Natural killer cell treated with Interleukin-12 subunit alpha and Interleukin-12 subunit beta and Interleukin-15 and Interleukin-18, amount 100 ng/mL, for 72 hours (primary cell): ENCODE measurements around the gene DPEP2NB. TPM values are rescaled to one million over a fixed set of nuclear protein-coding genes. Genes with fewer than 3 reads are reported as not detected.
"Not testable (repeated sequence)": the region's sequence is repeated elsewhere in the genome, so short reads cannot be mapped to it uniquely, and the experiment has no call there.

Experiments
- ATAC-seq, 2 donors: fragments of 150-1000 bp; cut with Tn5 transposase in 1 of 2; sonication (Bioruptor Pico), chemical (Tn5 transposase) in 1 of 2; 2 replicates each; pipeline ENCODE4 v1.10.0; 2021
- DNase-seq: peaks from one replicate; pipeline ENCODE4 v3.0.0; 2022; ENCODE audit warnings: low spot score
- H3K27ac Mint-ChIP-seq, 2 donors: 1 replicate in 1 of 2; 2 replicates in 1 of 2; pipeline ENCODE4 v1.8.0; 2022; ENCODE audit warnings: mixed read lengths in 2 of 2, mild to moderate bottlenecking in 1 of 2, moderate library complexity in 1 of 2
- H3K27me3 Mint-ChIP-seq, 2 donors: 1 replicate in 1 of 2; 2 replicates in 1 of 2; pipeline ENCODE4 v1.8.0; 2022; ENCODE audit warnings: mixed read lengths in 2 of 2
- H3K36me3 Mint-ChIP-seq: one replicate; pipeline ENCODE4 v1.8.0; 2022; ENCODE audit warnings: mixed read lengths
- H3K4me1 Mint-ChIP-seq, 2 donors: 1 replicate in 1 of 2; 2 replicates in 1 of 2; pipeline ENCODE4 v1.8.0; 2022; ENCODE audit warnings: low read depth in 2 of 2, mixed read lengths in 2 of 2, mild to moderate bottlenecking in 1 of 2
- H3K4me3 Mint-ChIP-seq: one replicate; pipeline ENCODE4 v1.8.0; 2022; ENCODE audit warnings: mixed read lengths
- H3K9me3 Mint-ChIP-seq: 2 replicates; pipeline ENCODE4 v1.8.0; 2022; ENCODE audit warnings: mixed read lengths
- total RNA-seq, 2 donors: library from RNA; stranded (reverse); gene quantifications; one replicate each; pipeline ENCODE4 v1.2.3, GENCODE V29; 2022

DPEP2NB gene
- total RNA-seq, 2 donors from 2014 or later, result not detected

DNA sequence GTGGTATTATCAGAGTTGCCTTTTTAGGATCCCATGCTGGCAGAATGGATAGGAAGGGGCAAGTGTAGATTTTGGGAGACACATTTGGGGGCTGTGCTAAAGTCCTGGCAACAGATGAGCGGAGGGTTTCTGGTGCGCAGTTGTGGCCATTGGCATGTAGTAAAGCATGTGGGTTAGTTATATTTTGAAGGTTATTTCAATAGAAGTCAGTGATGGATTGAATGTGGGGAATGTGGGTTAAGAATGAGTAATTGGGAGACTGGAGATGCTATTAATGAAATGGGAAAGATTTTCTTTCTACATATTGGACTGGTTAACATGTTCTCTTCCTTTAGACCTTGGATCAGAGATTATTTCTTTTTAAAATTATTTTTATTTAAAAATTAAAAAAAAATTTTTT, 17.4 kb upstream of the DPEP2NB start:
- Mint-ChIP-seq H3K4me3 (no peak overlapping the region), H3K36me3 (no peaks in the 10 kb centered on the region), H3K27me3 (no peaks in the 10 kb centered on the region), H3K4me1 (peaks cover 22 to 33% of the 10 kb centered on the region in 2 donors), H3K9me3 (no peaks in the 10 kb centered on the region), H3K27ac (peak overlapping the region in 1 of 2 donors; percentile 72)
- ATAC-seq (no peak), DNase-seq (no peak)

DNA sequence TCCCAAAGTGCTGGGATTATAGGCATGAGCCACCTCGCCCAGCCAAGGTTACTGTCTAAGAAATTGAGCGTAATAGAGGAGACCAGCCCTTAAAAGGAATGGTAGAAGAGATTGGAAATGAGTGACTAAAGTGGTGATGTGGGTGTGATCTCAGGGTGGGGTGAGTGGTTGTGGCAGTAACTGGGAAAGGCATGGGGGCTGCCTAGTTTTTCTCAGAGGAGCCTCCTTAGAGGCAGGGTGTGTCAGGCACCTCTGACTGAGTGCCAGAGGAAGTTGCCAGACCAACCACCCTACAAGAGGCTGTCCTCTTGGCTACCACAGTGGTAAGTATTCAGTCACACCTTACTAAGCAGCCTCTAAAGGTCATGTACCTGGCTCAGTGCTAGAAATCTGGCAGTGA, 16.2 kb upstream of the DPEP2NB start:
- Mint-ChIP-seq H3K27me3 (no peaks in the 10 kb centered on the region), H3K27ac (peak overlapping the region; percentile 63 to 72), H3K4me1 (peaks cover 26 to 28% of the 10 kb centered on the region in 2 donors), H3K36me3 (peaks cover 7% of the 10 kb centered on the region), H3K9me3 (no peaks in the 10 kb centered on the region), H3K4me3 (peak overlapping the region; percentile 20)
- ATAC-seq (peak; percentile 92), DNase-seq (peak; percentile 69)

DNA sequence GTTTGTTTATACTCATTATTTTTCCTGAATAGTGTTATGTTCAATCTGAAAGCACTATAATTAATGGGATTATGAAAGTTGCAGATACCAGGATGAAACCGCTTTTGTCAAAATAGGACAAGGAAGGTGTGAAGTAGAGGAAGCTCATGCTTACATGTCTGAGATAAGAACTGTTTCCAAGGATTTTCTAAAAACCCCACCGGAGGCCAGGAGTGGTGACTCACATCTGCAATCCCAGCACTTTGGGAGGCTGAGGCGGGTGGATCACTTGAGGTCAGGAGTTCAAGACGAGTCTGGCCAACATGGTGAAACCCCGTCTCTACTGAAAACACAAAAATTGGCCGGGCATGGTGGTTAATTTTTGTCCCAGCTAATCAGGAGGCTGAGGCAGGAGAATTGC, 14.4 kb upstream of the DPEP2NB start:
- H3K36me3 Mint-ChIP-seq, H3K4me3 Mint-ChIP-seq, ATAC-seq, H3K27ac Mint-ChIP-seq, H3K9me3 Mint-ChIP-seq, H3K27me3 Mint-ChIP-seq, DNase-seq: not testable (repeated sequence)
- H3K4me1 Mint-ChIP-seq, result peaks cover 20 to 23% of the 10 kb centered on the region in 2 donors

DNA sequence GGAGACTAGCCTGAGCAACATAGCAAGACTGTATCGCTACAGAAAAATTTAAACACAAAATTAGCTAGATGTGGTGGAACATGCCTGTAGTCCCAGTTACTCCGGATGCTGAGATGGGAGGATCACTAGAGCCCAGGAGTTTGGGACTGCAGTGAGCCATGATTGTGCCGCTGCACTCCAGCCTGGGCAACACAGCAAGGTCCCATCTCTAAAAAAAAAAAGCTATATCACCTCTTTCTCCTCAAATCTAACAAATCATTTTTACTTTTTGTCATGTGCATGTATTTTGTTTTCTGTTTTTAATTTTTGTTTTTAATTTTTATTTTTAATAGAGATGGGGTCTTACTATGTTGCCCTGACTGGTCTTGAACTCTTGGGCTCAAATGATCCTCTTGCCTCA, 13.3 kb upstream of the DPEP2NB start:
- Mint-ChIP-seq H3K4me1 (peaks cover 20 to 23% of the 10 kb centered on the region in 2 donors), H3K9me3 (no peaks in the 10 kb centered on the region), H3K4me3 (no peak overlapping the region), H3K36me3 (peaks cover 7% of the 10 kb centered on the region), H3K27ac (no peak overlapping the region), H3K27me3 (no peaks in the 10 kb centered on the region)
- no peak for ATAC-seq
- no peak for DNase-seq

DNA sequence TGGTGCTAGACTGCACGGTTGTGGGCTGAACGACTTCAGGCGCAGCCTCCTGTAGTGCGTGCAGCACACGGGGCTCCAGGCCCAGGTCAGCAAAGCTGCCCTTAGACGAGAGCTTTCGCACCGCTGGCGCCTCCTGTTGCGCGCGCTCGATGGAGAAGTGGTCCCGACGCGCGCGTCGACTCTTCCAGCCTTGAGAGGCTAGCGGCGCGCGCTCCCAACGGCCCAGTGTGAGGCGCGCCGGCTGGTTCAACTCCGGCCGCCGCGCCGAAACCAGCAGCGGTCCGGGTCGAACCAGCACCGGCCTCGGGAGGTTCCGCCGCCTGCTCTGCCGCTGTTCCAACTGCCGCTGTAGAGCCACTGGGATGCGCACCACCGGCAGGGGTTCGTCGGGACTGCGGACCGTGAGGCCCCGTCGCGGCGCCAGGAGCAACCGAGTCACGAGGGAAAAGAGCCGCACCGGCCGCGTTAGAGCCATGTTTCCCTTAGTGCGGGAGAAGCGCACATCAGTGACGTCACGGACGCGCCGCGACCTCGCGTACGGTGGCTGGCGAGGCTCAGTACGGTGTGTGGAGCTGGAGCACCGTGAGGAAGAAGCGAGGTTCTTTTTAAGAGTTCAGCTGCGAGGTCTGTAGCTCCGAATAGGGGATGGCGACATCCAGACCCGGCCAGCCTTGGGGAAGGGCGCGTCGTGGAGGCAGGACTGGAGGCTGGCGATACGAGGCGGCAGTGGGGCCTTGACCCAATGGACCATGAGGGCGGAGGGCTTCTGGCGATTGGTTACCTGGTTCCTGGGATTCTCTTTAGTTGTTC, 7.2 kb upstream of the DPEP2NB start, which contains the start of the genes DDX28 and DUS2:
TSS of gene DDX28 (minus strand) at position 505 of the 810 bp plus-strand sequence. CDS start at position 475, 30 bp downstream.
TSS of gene DUS2 (plus strand) at position 557 of the 810 bp plus-strand sequence. CDS start 14,740 bp downstream, outside the sequence.
- ATAC-seq (peak; percentile 96), DNase-seq (peak; percentile 93)
- H3K27ac Mint-ChIP-seq, result peak within 1 kb of the TSS; percentile 88 to 100
- no peaks in the 10 kb centered on the region for H3K9me3 Mint-ChIP-seq
- no peaks in the 10 kb centered on the region for H3K27me3 Mint-ChIP-seq
- peak within 1 kb of the TSS; percentile 96 for H3K4me3 Mint-ChIP-seq
- H3K36me3 Mint-ChIP-seq, result peaks cover 5% of the 10 kb centered on the region
- peaks cover 21 to 25% of the 10 kb centered on the region in 2 donors for H3K4me1 Mint-ChIP-seq

DNA sequence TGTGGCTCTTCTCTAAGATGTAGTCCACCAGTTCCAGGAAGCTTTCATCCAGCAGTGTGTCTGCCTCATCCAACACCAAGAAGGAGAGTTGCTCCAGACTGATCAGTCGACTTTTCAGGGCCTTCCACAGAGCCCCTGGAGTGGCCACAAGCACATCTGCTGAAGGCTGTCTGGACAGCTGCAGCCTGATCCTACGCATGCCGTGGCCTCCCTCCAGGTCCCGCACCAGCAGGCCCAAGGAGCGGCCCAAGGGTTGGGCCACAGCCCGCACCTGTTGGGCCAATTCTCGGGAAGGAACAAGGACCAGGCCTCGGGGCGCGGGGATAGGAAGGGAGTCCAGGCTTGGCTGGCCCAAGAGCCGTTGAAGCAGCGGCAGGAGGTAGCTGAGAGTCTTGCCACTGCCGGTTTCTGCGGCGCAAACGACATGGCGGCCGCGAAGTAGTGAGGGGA, 6.6 kb upstream of the DPEP2NB start:
- ATAC-seq (peak in 1 of 2 donors; percentile 3), DNase-seq (no peak)
- no peaks in the 10 kb centered on the region for H3K9me3 Mint-ChIP-seq
- peak overlapping the region; percentile 96 for H3K4me3 Mint-ChIP-seq
- H3K4me1 Mint-ChIP-seq, result peaks cover 21% of the 10 kb centered on the region in 2 donors
- H3K27me3 Mint-ChIP-seq, result no peaks in the 10 kb centered on the region
- peak overlapping the region; percentile 88 to 100 for H3K27ac Mint-ChIP-seq
- H3K36me3 Mint-ChIP-seq, result no peaks in the 10 kb centered on the region

DNA sequence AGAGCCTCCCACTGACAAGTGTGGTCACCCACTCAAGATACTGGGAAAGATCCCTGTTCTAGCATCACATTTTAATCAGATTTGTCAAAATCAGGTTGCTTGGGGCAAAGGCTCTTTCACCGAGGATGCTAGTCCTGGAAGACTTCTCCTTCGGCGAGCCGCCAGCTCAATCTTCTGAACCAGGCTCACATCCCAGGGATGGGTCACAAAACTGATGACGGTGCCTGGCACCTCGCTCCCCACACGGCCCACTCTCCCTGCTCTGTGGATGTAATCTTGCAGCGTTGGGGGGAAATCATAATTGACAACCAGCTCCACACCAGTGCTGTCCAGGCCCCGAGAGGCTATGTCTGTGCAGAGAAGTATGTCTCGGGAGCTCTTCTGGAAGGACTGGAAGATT, 5.8 kb upstream of the DPEP2NB start:
- peak overlapping the region; percentile 88 to 100 for H3K27ac Mint-ChIP-seq
- H3K4me3 Mint-ChIP-seq, result peak overlapping the region; percentile 96

DNA sequence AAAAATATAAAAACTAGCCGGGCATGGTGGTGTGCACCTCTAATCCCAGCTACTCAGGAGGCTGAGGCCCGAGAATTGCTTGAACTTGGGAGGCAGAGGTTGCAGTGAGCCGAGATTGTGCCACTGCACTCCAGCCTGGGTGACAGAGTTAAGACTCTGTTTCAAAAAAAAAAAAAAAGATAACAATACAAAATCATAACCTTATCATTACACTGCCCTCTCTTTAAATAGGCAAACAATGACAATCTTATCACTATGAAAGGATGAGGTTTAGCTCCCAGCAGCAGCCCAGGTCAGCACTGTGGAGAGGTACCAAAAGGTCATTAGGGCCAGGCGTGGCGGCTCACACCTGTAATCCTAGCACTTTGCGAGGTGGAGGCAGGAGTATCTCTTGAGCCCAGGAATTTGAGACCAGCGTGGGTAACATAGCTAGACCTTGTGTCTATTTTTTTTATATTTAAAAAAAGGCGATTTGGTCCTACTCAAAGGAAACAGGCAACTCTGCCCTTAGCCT, 3.5 kb upstream of the DPEP2NB start:
- H3K36me3 Mint-ChIP-seq, result no peaks in the 10 kb centered on the region
- DNase-seq (no peak), ATAC-seq (no peak)
- peaks cover 21 to 23% of the 10 kb centered on the region in 2 donors for H3K4me1 Mint-ChIP-seq
- no peak overlapping the region for H3K27ac Mint-ChIP-seq
- H3K27me3 Mint-ChIP-seq, result no peaks in the 10 kb centered on the region
- H3K9me3 Mint-ChIP-seq, result no peaks in the 10 kb centered on the region
- no peak overlapping the region for H3K4me3 Mint-ChIP-seq

More for the DNA sequence above, 5.8 kb upstream of the DPEP2NB start:
- no peak for ATAC-seq
- Mint-ChIP-seq H3K4me1 (peaks cover 21% of the 10 kb centered on the region in 2 donors), H3K27me3 (no peaks in the 10 kb centered on the region), H3K9me3 (no peaks in the 10 kb centered on the region), H3K36me3 (no peaks in the 10 kb centered on the region)
- DNase-seq, result no peak

DNA sequence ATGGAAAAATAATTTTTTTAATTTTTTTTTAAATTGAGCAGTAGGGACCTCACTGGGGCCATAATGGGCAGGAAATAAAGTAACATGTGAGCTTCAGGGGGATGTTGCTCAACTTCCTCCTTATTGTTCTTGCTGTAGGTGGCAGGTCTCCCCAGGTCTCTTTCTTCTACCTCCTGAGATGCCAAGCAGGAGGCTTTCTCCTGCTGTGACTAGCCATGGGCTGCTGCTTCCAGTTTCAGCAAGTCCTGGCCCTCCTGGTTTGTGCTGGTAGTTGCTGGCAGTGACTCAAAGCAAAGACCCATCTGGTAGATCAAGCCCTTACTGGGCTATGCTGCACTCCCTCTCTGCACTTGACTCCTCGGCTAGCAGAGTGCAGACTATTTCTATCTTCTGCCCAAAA, 2.3 kb downstream of the DPEP2NB start:
- peaks cover 11 to 27% of the 10 kb centered on the region in 2 donors for H3K4me1 Mint-ChIP-seq
- DNase-seq (no peak), ATAC-seq (peak in 1 of 2 donors; percentile 74)
- no peaks in the 10 kb centered on the region for H3K9me3 Mint-ChIP-seq
- no peaks in the 10 kb centered on the region for H3K36me3 Mint-ChIP-seq
- peak overlapping the region; percentile 27 for H3K4me3 Mint-ChIP-seq
- peak overlapping the region; percentile 61 to 88 for H3K27ac Mint-ChIP-seq
- H3K27me3 Mint-ChIP-seq, result no peaks in the 10 kb centered on the region

DNA sequence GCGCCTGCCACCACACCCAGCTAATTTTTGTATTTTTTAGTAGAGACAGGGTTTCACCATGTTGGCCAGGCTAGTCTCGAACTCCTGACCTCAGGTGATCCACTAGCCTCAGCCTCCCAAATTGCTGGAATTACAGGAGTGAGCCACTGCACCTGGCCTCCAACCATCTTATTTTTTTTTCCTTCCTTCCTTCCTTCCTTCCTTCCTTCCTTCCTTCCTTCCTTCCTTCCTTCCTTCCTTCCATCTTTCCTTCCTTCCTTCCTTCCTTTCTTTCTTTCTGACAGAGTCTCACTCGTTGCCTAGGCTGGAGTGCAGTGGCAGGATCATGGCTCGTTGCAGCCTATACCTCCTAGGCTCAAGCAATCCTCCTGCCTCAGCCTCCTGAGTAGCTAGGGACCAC, 5.8 kb downstream of the DPEP2NB start:
- H3K4me3 Mint-ChIP-seq, result not testable (repeated sequence)
- peaks cover 29 to 40% of the 10 kb centered on the region in 2 donors for H3K4me1 Mint-ChIP-seq

DNA sequence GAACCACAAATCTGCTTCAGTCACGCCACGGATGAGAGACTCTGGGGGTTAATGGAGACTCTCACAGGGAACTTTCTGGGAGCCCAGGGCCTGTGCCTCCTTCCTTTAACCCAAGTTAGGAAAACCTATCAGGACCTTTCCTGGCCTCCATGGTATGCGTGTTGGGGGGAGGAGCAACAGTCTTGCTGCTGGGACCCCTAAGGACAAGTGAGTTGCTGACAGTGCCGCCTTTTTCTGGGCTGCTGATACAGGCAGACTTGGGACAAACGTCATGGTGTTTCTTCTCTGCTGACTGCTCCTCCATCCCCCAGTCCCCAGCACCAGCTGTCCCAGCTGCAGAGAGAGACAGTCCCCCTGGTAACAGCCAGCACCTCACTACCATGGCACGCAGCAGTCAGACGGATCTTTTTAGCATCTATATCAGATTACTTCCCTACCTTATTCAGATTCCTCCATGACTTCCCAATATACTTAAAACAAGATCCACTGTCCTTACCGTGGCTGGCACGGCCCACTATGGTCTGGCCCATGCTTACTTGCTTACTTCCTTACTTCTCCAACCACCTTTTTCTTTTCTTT, 6.5 kb downstream of the DPEP2NB start:
- H3K4me1 Mint-ChIP-seq, result peaks cover 29 to 42% of the 10 kb centered on the region in 2 donors
- H3K27me3 Mint-ChIP-seq, result no peaks in the 10 kb centered on the region
- no peaks in the 10 kb centered on the region for H3K36me3 Mint-ChIP-seq
- no peaks in the 10 kb centered on the region for H3K9me3 Mint-ChIP-seq
- ATAC-seq (no peak), DNase-seq (no peak)
- peak overlapping the region; percentile 30 to 34 for H3K27ac Mint-ChIP-seq
- H3K4me3 Mint-ChIP-seq, result no peak overlapping the region

More for the DNA sequence above, 5.8 kb downstream of the DPEP2NB start:
- not testable (repeated sequence) for H3K36me3 Mint-ChIP-seq, H3K9me3 Mint-ChIP-seq, DNase-seq, ATAC-seq, H3K27me3 Mint-ChIP-seq
- H3K27ac Mint-ChIP-seq, result peak overlapping the region; percentile 30 to 34

DNA sequence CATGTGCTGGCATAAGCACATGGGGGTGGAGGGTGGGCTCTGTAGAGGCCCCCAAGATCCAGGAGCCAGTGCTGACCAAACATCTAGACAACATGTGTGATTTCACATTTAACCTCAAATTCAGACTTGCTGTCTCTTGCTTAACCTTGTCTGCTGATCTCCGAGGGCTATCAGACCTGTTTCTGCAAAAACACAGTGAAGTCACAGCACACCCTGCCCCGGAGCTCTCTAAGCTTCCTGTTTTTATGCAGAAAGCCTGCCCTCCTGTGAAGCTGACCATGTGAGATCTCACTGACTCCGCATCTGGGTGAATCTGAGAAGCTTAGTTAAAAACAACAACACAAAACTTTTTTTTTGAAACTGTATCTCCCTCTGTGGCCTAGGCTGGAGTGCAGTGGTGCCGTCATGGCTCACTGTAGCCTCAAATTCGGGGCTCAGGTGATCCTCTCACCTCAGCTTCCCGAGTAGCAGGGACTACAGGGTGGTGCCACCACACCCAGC, 9.9 kb downstream of the DPEP2NB start:
- ATAC-seq, result peak; percentile 89 to 97
- Mint-ChIP-seq H3K4me1 (peaks cover 24 to 30% of the 10 kb centered on the region in 2 donors), H3K9me3 (no peaks in the 10 kb centered on the region), H3K4me3 (peak overlapping the region; percentile 69), H3K27me3 (no peaks in the 10 kb centered on the region), H3K27ac (peak overlapping the region; percentile 90 to 94), H3K36me3 (no peaks in the 10 kb centered on the region)
- DNase-seq, result no peak

DNA sequence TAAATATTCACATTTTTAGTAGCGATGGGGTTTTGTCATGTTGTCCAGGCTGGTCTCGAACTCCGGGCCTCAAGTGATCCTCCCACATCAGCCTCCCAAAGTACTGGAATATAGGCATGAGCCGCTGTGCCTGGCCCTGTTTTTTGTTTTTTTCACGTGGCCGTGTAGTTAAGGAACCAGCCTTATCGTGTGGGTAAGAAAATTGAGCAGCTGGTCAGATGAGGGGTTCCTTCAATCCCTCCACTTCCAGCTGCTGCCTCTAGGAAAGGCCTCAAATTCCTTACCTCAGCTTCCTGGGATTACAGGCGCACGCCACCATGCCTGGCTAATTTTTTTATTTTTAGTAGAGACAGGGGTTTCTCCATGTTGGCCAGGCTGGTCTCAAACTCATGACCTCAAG, 10.5 kb downstream of the DPEP2NB start:
- no peaks in the 10 kb centered on the region for H3K27me3 Mint-ChIP-seq
- peak overlapping the region; percentile 69 for H3K4me3 Mint-ChIP-seq
- H3K27ac Mint-ChIP-seq, result peak overlapping the region; percentile 90 to 94
- peaks cover 28% of the 10 kb centered on the region in 2 donors for H3K4me1 Mint-ChIP-seq
- no peaks in the 10 kb centered on the region for H3K36me3 Mint-ChIP-seq
- no peaks in the 10 kb centered on the region for H3K9me3 Mint-ChIP-seq
- no peak for ATAC-seq
- no peak for DNase-seq
